ENCODE results near the gene RSPO3.
"Not testable (repeated sequence)": the region's sequence is repeated elsewhere in the genome, so short reads cannot be mapped to it uniquely, and the experiment has no call there.

Gene RSPO3

GRCh38 chr6:127118298-127119101 lies at the start of gene RSPO3:
Gene RSPO3 (plus strand): TSS chr6:127118671. CDS start chr6:127119193, 522 bp downstream.
- peak; percentile 31 for DNase-seq (ENCODE audit: low read depth)

GRCh38 chr6:127069659-127070279 lies 48.7 kb upstream of the RSPO3 start:
- peak; percentile 50 for DNase-seq (ENCODE audit: low read depth)

GRCh38 chr6:127073222-127073621 lies 45.2 kb upstream of the RSPO3 start:
- DNase-seq (ENCODE audit: low read depth): no peak

- no peak for DNase-seq (ENCODE audit: low read depth)
Observed at GRCh38 chr6:127076466-127076865, 42.0 kb upstream of the RSPO3 start.

- no peak for DNase-seq (ENCODE audit: low read depth)
Observed at GRCh38 chr6:127077886-127078285, 40.6 kb upstream of the RSPO3 start.

GRCh38 chr6:127078669-127079068 lies 39.8 kb upstream of the RSPO3 start:
- no peak for DNase-seq (ENCODE audit: low read depth)

DNA sequence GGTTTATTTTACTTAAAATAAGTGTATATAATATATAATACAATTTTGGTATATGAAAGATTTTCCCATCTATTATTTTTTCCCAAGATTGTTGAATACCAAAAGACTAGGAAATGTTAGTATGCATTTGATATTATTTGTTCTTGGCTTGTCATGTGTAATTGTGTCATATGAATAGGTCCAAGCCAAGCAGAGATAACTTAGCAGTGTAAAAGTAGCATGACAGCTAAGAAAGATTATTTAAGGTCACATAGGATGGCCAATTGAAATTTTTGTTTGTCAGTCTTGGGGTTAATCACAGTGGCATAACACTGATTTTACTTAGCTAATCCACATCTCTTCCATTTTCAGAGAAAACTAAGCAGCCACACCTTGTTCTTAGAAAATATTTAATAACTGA lies 38.8 kb upstream of the RSPO3 start:
- no peak for DNase-seq (ENCODE audit: low read depth)

GRCh38 chr6:127080081-127080480 lies 38.4 kb upstream of the RSPO3 start:
- DNase-seq (ENCODE audit: low read depth): no peak

DNA sequence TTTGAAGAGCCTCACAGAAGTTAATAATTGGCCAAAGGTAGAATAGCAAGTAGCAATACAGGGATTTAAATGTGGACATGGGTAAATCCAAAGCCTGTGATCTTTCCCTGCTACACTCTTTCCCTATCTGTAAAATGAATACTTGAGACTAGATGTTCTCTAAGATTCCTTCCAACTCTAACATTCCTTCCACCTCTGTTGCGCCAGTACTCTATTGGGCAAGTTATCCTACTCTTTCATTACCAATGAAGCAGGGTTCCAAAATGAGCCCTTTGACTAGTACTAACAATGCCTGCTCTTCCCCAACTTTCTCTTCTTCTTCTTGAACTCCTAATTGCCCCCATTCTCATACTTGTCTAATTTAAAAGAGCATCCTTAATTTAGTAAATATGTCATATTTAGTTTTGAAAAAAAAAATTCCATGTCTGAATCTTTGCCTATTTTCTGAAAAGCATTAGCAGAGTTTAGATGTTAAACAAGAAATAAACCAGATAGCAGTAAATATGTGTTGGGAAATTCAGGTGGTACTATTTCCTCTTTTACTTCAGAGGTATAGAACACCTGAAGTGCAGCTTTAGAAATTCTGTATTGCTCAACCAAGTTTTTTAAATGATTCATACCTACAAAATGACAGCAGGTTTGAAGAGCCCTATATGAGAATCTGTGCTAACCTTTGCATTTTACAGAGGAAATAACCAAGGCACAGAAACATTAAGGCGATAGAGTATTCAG lies 35.1 kb upstream of the RSPO3 start:
- DNase-seq (ENCODE audit: low read depth): no peak

DNA sequence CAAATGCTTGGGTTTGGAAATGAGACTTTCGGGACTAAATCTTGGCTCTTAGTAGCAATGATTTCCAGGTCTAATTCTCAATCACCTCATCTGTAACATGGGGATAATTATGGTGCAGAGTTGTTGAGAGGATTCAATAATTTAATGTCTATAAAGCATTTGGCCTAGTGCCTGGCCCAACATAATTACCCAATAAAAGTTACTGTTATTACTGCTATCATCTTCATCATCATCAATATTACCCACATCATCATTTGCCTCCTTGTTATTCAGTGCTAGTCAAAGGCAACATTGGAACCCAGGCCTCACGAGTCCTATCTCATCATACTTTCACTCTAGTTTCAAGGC lies 34.5 kb upstream of the RSPO3 start:
- DNase-seq (ENCODE audit: low read depth): no peak

GRCh38 chr6:127085181-127085580 lies 33.3 kb upstream of the RSPO3 start:
- DNase-seq (ENCODE audit: low read depth): no peak

DNA sequence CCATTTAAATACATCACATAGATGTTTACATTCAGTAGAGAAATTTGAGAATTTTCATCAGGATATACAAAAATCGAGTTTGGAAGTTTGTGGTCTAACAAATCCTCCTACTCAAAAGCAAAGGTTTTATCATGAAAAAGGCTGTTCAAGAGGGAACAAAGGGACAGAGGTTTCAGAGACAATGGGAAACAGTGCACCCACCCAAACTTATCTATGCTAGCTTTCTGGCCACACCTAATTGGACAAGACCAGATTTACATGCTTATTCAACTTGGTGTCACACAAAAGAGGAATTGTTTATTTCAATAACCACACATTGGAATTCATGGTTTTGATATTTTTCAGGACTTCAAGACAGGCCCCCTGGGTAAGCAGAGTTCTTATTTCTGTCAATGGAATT lies 28.4 kb upstream of the RSPO3 start:
- DNase-seq (ENCODE audit: low read depth): no peak

DNA sequence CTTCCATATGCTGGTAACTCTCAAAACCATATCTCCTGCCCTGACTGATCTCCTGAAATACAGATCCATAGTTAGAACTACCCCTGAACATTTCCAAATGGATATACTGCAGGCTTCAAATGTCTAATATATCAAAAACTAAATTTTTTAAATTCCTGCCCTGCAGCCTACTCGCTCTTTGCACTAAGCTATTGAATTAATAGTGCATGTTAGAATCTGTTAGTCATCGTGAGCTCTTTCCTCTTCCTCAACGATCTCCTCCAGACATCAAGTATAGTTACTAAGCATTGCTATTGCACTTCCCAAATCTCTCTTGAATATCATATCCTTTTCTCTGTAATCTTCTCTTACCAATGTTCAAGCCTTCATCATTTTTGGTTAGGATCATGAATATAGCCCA lies 26.0 kb upstream of the RSPO3 start:
- no peak for DNase-seq (ENCODE audit: low read depth)

DNA sequence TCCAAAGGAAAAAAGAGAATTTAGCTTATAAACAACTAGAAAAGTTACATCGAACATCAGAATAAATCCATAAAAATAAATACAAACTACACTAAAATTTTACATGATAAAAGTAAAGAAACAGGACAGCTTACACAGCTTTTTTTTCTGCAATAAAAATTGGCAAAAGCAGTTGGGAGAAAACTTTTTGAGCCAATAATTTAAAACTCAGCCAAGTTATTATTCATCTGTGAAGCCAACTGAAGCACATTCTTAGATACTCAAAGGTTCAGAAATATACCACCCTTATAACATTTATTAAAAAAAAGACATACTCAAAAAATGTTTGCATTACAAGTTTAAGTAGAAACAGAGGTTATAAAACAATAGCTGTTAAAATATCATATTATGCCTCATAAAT lies 23.7 kb upstream of the RSPO3 start:
- no peak for DNase-seq (ENCODE audit: low read depth)

- no peak for DNase-seq (ENCODE audit: low read depth)
Observed at GRCh38 chr6:127096167-127096566, 22.3 kb upstream of the RSPO3 start.

DNA sequence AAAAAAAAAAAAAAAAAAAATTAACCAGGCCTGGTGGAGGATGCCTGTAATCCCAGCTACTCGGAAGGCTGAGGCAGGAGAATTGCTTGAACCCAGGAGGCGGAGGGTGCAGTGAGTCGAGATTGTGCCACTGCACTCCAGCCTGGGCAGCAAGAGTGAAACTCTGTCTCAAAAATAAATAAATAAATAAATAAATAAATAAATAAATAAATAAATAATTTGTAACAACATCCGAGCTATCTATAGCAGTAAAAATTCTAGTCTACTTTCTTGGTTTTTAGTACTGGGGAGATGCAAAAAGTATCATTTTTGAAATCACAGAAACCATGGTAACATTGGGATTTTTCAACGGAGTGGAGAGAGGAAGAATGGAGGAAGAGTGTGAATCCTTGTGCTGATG lies 21.0 kb upstream of the RSPO3 start:
- not testable (repeated sequence) for DNase-seq (ENCODE audit: low read depth)

DNA sequence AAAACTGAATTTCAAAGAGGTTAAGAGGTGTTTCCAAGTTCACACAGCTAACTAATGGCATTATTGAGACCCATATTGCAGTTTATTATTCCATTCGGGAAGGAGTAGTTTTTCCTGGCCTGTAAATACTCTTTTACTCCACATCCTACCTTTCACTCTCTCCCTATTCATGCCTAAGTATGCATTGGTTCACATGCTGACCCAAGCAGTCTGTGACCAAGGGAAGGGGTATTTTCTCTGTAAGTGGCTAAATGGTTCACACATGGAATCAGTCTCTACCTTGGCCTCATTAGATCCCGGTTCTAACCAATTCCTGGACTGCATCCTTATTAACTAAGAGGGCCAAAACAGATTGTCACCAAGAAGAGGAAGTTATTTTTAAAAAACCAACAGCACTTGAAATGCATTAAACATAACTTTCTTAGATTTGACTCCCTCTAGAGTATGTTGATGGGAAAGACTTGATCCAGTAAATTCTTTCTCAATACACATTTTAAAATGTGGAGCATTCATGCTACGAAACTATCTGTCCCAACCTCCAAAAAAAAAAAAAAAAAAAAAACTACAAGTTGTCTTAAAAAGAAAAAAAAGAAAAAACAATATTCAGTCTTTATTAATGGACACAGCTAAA lies 17.8 kb upstream of the RSPO3 start:
- peak; percentile 31 for DNase-seq (ENCODE audit: low read depth)

GRCh38 chr6:127102299-127102698 lies 16.2 kb upstream of the RSPO3 start:
- DNase-seq (ENCODE audit: low read depth): peak; percentile 92

- DNase-seq (ENCODE audit: low read depth): no peak
Observed at GRCh38 chr6:127102859-127103258, 15.6 kb upstream of the RSPO3 start.

GRCh38 chr6:127103482-127103881 lies 15.0 kb upstream of the RSPO3 start:
- DNase-seq (ENCODE audit: low read depth): no peak

GRCh38 chr6:127107916-127108315 lies 10.6 kb upstream of the RSPO3 start:
- no peak for DNase-seq (ENCODE audit: low read depth)

GRCh38 chr6:127110712-127111111 lies 7.8 kb upstream of the RSPO3 start:
- no peak for DNase-seq (ENCODE audit: low read depth)

- DNase-seq (ENCODE audit: low read depth): no peak
Observed at GRCh38 chr6:127111526-127111925, 6.9 kb upstream of the RSPO3 start.
